ENCODE results near the gene HOXA4. TPM values are rescaled to one million over a fixed set of nuclear protein-coding genes. Genes with fewer than 3 reads are reported as not detected.

Gene HOXA4
- total RNA-seq, 1 experiment from 2014 or later: not detected

DNA sequence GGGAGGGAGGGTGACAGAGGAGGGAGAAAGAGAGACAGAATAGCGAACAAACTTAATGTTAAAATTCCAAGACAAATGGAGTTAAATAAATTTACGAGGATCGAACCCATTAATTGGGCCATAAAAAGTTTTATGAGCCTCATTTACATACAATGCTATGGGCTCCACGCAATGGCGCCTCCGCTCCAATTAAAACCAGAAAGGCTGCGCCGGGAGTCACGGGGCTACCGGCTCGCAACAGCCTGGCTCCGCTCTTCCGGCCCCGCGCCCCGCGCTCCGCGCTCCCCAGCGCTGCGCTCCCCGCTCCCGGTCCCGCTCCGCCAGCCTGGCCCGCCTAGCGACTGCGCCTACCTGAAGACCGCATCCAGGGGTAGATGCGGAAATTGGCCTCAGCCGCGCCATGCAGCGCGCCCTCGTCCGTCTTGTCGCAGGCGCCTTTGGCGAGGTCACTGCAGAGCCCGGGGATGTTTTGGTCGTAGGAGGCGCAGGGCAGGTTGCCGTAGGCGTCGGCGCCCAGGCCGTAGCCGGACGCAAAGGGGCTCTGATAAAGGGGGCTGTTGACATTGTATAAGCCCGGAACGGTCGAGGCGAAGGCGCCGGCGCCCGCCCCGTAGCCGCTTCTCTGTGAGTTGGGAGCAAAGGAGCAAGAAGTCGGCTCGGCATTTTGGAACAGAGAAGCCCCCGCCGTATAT is 25.4 kb upstream of the HOXA4 start:
- Histone ChIP-seq H3K36me3 (ENCODE audit: insufficient read depth, low read length) (no peaks in the 10 kb centered on the region), H3K4me2 (ENCODE audit: low read depth, low read length, poor library complexity, severe bottlenecking) (peak overlapping the region; percentile 77), H3K9me3 (ENCODE audit: low read length) (no peaks in the 10 kb centered on the region), H3K9me2 (replicated peaks; ENCODE audit: insufficient read depth, low read length) (no peaks in the 10 kb centered on the region), H3K4me1 (ENCODE audit: low read length) (peaks cover 52% of the 10 kb centered on the region), H3K79me2 (ENCODE audit: low read length) (no peaks in the 10 kb centered on the region), H3K27me3 (ENCODE audit: low read length) (no peaks in the 10 kb centered on the region), H2AFZ (ENCODE audit: low read length) (peak overlapping the region; percentile 96), H3K4me3 (ENCODE audit: low read length) (peak overlapping the region; percentile 69), H3K9ac (ENCODE audit: low read length) (peak overlapping the region; percentile 78), H4K20me1 (ENCODE audit: insufficient read depth, low read depth, low read length) (no peaks in the 10 kb centered on the region), H3K27ac (ENCODE audit: low read length) (peak overlapping the region; percentile 75)
- peak; percentile 86 for DNase-seq

DNA sequence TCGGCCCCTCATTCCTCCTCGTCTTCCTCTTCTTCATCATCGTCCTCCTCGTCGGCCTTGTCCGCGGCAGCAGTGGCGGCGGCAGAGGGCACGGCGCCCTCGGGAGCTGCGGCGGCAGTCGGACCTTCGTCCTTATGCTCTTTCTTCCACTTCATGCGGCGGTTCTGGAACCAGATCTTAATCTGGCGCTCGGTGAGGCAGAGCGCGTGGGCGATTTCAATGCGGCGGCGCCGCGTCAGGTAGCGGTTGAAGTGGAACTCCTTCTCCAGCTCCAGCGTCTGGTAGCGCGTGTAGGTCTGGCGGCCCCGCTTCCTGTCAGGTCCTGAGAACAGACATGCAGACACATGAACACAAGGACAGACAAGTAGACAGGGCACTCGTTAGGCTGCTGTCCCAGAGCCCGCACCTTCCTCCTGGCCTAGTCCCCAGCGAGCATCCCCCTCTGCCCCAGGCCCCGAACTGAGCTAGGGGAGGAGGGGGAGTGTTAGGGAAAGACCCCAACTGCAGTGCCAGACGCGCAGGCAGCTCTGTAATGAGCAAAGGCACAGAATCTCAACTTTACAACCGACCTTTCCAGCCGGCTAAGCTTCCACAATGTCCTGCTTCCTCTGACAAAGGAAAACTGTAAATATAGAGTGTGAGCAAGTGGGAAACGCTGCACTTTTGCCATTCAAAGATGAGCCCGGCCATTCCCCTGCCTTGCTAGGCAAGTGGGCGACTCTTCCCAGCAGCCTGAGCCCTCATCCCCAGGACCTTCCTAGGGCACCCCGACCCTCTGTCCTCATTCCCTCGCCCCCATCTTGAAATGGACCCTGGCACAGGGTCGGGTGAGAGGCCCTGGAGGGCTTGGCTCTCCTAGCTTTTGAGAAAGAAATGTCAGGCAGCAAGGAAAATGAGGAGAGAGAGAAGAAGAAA is 24.6 kb upstream of the HOXA4 start:
- no peaks in the 10 kb centered on the region for H3K27me3 ChIP-seq (ENCODE audit: low read length)
- H3K4me3 ChIP-seq (ENCODE audit: low read length): peak overlapping the region; percentile 69
- H3K9me3 ChIP-seq (ENCODE audit: low read length): no peaks in the 10 kb centered on the region
- H3K27ac ChIP-seq (ENCODE audit: low read length): peak overlapping the region; percentile 75
- no peaks in the 10 kb centered on the region for H3K36me3 ChIP-seq (ENCODE audit: insufficient read depth, low read length)
- DNase-seq: peak; percentile 77
- peak overlapping the region; percentile 77 for H3K4me2 ChIP-seq (ENCODE audit: low read depth, low read length, poor library complexity, severe bottlenecking)
- peaks cover 47% of the 10 kb centered on the region for H3K4me1 ChIP-seq (ENCODE audit: low read length)
- peaks cover 3% of the 10 kb centered on the region; the same call in 1 of the 2 replicates for H3K79me2 ChIP-seq (ENCODE audit: low read length)
- H3K9me2 ChIP-seq (replicated peaks; ENCODE audit: insufficient read depth, low read length): no peaks in the 10 kb centered on the region
- H3K9ac ChIP-seq (ENCODE audit: low read length): peak overlapping the region; percentile 78
- H2AFZ ChIP-seq (ENCODE audit: low read length): peak overlapping the region; percentile 96
- no peaks in the 10 kb centered on the region for H4K20me1 ChIP-seq (ENCODE audit: insufficient read depth, low read depth, low read length)

DNA sequence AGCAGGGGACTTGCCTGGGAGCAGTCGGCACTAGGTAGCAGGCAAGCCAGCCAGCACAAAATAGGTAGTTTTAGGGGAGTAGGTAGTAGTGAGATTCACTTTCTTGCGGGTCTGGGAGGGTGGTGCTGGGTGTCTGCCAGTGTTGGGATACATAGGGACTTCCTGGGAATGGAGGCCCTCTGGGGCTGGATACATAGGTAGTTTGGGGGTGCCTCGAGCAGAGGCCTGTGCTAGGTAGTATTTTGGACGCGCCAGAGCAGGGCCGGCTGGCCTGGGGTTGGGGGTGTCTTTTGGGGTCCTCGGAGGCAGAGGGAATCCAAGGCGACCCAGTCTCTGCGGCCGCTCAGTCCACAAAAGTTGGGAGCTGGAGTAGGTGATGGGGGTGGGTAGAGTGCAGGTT is 23.8 kb upstream of the HOXA4 start:
- Histone ChIP-seq H3K4me2 (ENCODE audit: low read depth, low read length, poor library complexity, severe bottlenecking) (peak overlapping the region; percentile 77), H4K20me1 (ENCODE audit: insufficient read depth, low read depth, low read length) (no peaks in the 10 kb centered on the region)

DNA sequence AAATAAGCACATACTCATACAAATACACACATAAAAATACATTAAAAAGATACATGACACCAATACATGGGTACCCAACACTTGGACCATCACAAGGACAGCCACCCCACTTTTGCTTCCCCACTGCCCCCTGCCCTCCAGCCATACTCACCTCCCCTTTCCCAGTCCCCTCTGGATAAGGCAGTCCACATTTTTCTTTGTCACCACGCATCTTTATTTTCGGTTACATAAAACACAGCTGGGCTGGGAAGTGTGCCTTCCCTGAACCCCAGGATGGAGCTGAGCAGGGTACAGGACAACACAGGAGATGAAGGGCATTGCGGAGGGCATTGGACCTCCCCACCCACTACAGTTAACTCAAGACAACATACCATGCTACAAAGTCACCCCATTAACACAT is 23.0 kb upstream of the HOXA4 start:
- peaks cover 20% of the 10 kb centered on the region for H3K79me2 ChIP-seq (ENCODE audit: low read length)

More for the DNA sequence above, 23.8 kb upstream of the HOXA4 start:
- Histone ChIP-seq H3K9me3 (ENCODE audit: low read length) (no peaks in the 10 kb centered on the region), H2AFZ (ENCODE audit: low read length) (no peak overlapping the region; the same call in 1 of the 2 replicates), H3K9me2 (replicated peaks; ENCODE audit: insufficient read depth, low read length) (no peaks in the 10 kb centered on the region), H3K27ac (ENCODE audit: low read length) (no peak overlapping the region), H3K9ac (ENCODE audit: low read length) (peak overlapping the region; percentile 78), H3K4me1 (ENCODE audit: low read length) (peaks cover 46% of the 10 kb centered on the region), H3K27me3 (ENCODE audit: low read length) (no peaks in the 10 kb centered on the region), H3K4me3 (ENCODE audit: low read length) (peak overlapping the region; percentile 69; the same call in 1 of the 2 replicates), H3K36me3 (ENCODE audit: insufficient read depth, low read length) (no peaks in the 10 kb centered on the region), H3K79me2 (ENCODE audit: low read length) (peaks cover 11% of the 10 kb centered on the region)
- DNase-seq: no peak

DNA sequence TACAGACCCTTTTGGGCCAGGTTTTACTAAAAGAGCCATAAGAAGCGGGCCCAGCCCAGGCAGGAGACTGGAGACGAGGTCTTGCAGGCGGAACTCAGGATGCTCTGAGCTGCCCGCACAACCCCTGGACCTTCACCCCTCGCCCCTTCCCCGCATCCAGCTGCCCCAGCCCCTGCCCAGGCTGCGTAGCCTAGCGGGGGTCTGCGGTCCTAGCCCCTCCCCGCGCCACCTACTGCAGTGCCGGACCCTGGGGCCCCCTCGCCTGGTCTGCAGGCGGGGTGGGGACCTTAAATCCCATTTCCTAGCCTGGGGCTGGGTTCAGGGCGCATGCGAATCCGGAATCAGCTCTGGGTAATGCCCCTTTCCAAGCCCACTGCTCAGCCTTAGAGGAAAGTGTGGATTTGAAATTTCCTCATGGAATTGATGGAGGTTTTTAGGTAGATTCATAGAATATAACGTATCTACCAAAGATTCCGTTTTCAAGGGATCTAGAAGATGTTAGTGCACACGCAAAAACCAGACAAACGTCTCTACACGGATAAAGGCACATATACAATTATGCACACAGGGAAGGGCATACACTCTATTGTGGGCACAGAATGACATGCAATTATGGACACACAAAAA is 22.4 kb upstream of the HOXA4 start:
- Histone ChIP-seq H3K27me3 (ENCODE audit: low read length) (no peaks in the 10 kb centered on the region), H3K4me3 (ENCODE audit: low read length) (no peak overlapping the region), H3K4me2 (ENCODE audit: low read depth, low read length, poor library complexity, severe bottlenecking) (no peak overlapping the region), H3K9me3 (ENCODE audit: low read length) (no peaks in the 10 kb centered on the region), H3K9ac (ENCODE audit: low read length) (no peak overlapping the region), H2AFZ (ENCODE audit: low read length) (no peak overlapping the region), H3K36me3 (ENCODE audit: insufficient read depth, low read length) (no peaks in the 10 kb centered on the region), H3K4me1 (ENCODE audit: low read length) (peaks cover 60% of the 10 kb centered on the region), H3K79me2 (ENCODE audit: low read length) (peaks cover 26% of the 10 kb centered on the region), H4K20me1 (ENCODE audit: insufficient read depth, low read depth, low read length) (no peaks in the 10 kb centered on the region), H3K27ac (ENCODE audit: low read length) (no peak overlapping the region), H3K9me2 (replicated peaks; ENCODE audit: insufficient read depth, low read length) (no peaks in the 10 kb centered on the region)
- DNase-seq: no peak

More for the DNA sequence above, 23.0 kb upstream of the HOXA4 start:
- Histone ChIP-seq H3K36me3 (ENCODE audit: insufficient read depth, low read length) (no peaks in the 10 kb centered on the region), H3K27me3 (ENCODE audit: low read length) (no peaks in the 10 kb centered on the region), H3K9me2 (replicated peaks; ENCODE audit: insufficient read depth, low read length) (no peaks in the 10 kb centered on the region), H4K20me1 (ENCODE audit: insufficient read depth, low read depth, low read length) (no peaks in the 10 kb centered on the region), H3K4me1 (ENCODE audit: low read length) (peaks cover 54% of the 10 kb centered on the region), H2AFZ (ENCODE audit: low read length) (no peak overlapping the region), H3K4me3 (ENCODE audit: low read length) (no peak overlapping the region), H3K4me2 (ENCODE audit: low read depth, low read length, poor library complexity, severe bottlenecking) (no peak overlapping the region), H3K9me3 (ENCODE audit: low read length) (no peaks in the 10 kb centered on the region), H3K27ac (ENCODE audit: low read length) (no peak overlapping the region), H3K9ac (ENCODE audit: low read length) (no peak overlapping the region)
- DNase-seq: no peak

DNA sequence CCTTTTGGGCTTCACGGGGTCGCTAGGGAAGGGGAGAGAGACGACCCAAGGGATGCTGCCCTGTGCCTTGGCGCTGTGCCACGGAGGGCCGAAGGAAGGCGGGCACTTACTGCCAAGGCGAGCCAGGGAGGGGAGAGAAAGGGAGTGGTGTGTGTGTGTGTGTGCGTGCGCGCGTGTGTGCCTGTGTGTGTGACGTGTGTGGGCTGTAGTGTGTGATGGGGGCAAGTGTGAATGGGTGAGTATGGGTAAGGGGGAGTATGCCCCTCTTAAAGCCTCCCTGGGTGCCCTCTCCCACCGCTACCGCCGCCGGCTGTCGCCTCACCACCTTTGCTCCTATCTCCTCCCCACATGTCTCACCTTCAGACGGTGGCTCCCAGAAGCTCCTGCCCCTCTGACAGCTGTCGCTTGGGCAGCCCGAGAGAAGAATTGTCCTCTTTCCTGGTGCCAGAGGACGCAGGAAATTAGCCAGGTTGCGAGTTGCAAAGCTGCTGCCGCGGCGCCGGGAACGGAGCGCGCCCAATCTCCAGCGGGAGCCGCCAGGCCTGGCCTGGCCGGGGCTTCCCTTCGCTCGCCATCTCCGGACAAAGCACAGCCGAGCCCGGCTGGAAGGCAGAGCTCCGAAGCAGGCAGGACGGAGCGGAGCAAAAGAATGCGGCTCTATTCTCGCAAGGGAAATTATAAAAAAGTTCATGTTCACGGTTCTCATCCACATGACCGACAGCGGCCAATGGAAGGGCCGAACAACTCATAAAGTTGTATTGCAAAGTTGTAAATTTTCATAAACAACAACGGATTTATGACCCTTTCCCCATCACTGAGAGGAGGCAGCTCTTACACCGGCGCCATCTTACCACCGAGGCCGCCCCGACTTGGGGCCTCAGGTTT is 21.6 kb upstream of the HOXA4 start, which contains the start of gene HOXA3:
HOXA3 (minus strand) TSS at position 653 of the 885 bp plus-strand sequence. CDS start 41,943 bp downstream, outside the sequence.
- peak within 1 kb of the TSS; percentile 52; the same call in 1 of the 2 replicates for H3K27ac ChIP-seq (ENCODE audit: low read length)
- no peaks in the 10 kb centered on the region for H3K27me3 ChIP-seq (ENCODE audit: low read length)
- H3K4me2 ChIP-seq (ENCODE audit: low read depth, low read length, poor library complexity, severe bottlenecking): peak within 1 kb of the TSS; percentile 88
- H3K4me1 ChIP-seq (ENCODE audit: low read length): peaks cover 59% of the 10 kb centered on the region
- peak within 1 kb of the TSS; percentile 96 for H2AFZ ChIP-seq (ENCODE audit: low read length)
- no peaks in the 10 kb centered on the region for H3K9me2 ChIP-seq (replicated peaks; ENCODE audit: insufficient read depth, low read length)
- H3K9ac ChIP-seq (ENCODE audit: low read length): peak within 1 kb of the TSS; percentile 84
- no peaks in the 10 kb centered on the region for H4K20me1 ChIP-seq (ENCODE audit: insufficient read depth, low read depth, low read length)
- H3K36me3 ChIP-seq (ENCODE audit: insufficient read depth, low read length): no peaks in the 10 kb centered on the region
- peak; percentile 59 for DNase-seq
- H3K4me3 ChIP-seq (ENCODE audit: low read length): peak within 1 kb of the TSS; percentile 84
- H3K79me2 ChIP-seq (ENCODE audit: low read length): peaks cover 31% of the 10 kb centered on the region
- H3K9me3 ChIP-seq (ENCODE audit: low read length): no peaks in the 10 kb centered on the region

DNA sequence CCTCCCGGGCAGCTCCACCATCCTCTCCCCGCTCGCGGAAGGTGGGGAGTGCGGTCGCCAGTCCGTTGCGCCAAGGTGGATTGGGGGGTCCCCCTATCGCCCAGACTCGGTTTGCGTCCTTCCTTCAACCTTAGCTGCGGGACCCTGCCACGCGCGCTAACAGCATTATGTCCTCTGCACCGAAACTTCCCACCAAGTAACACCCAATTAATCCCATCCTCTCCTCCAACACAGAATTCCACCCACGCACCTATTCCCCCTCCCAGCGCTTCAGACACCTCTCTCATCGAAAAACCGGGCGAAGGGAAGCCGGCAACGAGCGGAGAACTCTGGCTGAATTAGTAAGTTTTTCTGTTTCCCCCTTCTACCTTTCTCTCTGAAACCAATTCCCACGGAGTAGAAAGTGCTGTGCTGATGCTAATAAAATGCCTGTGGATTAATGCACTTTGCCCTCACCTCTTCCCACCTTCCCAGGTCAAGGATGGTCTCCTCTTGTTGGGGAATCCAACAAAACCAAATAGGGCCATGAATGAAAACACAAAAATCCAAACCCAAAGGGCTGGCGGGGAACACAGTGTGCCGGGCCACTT is 20.9 kb upstream of the HOXA4 start:
- H3K27ac ChIP-seq (ENCODE audit: low read length): peak overlapping the region; percentile 52
- peak overlapping the region; percentile 96 for H2AFZ ChIP-seq (ENCODE audit: low read length)
- H3K9me2 ChIP-seq (replicated peaks; ENCODE audit: insufficient read depth, low read length): no peaks in the 10 kb centered on the region
- H3K4me2 ChIP-seq (ENCODE audit: low read depth, low read length, poor library complexity, severe bottlenecking): peak overlapping the region; percentile 88
- DNase-seq: peak; percentile 51
- H3K36me3 ChIP-seq (ENCODE audit: insufficient read depth, low read length): no peaks in the 10 kb centered on the region; the same call in 1 of the 2 replicates
- H3K9me3 ChIP-seq (ENCODE audit: low read length): no peaks in the 10 kb centered on the region
- H3K27me3 ChIP-seq (ENCODE audit: low read length): no peaks in the 10 kb centered on the region
- peaks cover 33% of the 10 kb centered on the region for H3K79me2 ChIP-seq (ENCODE audit: low read length)
- H3K9ac ChIP-seq (ENCODE audit: low read length): peak overlapping the region; percentile 84
- H4K20me1 ChIP-seq (ENCODE audit: insufficient read depth, low read depth, low read length): no peaks in the 10 kb centered on the region
- H3K4me1 ChIP-seq (ENCODE audit: low read length): peaks cover 53% of the 10 kb centered on the region
- H3K4me3 ChIP-seq (ENCODE audit: low read length): peak overlapping the region; percentile 84

Measured in Karpas-422 (cell line).